ENCODE measurements around the gene OAS2.
A peak's percentile ranks its signal among the peaks of the same experiment; 100 is the strongest.

OAS2 gene, protein sequence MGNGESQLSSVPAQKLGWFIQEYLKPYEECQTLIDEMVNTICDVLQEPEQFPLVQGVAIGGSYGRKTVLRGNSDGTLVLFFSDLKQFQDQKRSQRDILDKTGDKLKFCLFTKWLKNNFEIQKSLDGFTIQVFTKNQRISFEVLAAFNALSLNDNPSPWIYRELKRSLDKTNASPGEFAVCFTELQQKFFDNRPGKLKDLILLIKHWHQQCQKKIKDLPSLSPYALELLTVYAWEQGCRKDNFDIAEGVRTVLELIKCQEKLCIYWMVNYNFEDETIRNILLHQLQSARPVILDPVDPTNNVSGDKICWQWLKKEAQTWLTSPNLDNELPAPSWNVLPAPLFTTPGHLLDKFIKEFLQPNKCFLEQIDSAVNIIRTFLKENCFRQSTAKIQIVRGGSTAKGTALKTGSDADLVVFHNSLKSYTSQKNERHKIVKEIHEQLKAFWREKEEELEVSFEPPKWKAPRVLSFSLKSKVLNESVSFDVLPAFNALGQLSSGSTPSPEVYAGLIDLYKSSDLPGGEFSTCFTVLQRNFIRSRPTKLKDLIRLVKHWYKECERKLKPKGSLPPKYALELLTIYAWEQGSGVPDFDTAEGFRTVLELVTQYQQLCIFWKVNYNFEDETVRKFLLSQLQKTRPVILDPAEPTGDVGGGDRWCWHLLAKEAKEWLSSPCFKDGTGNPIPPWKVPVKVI

DNA sequence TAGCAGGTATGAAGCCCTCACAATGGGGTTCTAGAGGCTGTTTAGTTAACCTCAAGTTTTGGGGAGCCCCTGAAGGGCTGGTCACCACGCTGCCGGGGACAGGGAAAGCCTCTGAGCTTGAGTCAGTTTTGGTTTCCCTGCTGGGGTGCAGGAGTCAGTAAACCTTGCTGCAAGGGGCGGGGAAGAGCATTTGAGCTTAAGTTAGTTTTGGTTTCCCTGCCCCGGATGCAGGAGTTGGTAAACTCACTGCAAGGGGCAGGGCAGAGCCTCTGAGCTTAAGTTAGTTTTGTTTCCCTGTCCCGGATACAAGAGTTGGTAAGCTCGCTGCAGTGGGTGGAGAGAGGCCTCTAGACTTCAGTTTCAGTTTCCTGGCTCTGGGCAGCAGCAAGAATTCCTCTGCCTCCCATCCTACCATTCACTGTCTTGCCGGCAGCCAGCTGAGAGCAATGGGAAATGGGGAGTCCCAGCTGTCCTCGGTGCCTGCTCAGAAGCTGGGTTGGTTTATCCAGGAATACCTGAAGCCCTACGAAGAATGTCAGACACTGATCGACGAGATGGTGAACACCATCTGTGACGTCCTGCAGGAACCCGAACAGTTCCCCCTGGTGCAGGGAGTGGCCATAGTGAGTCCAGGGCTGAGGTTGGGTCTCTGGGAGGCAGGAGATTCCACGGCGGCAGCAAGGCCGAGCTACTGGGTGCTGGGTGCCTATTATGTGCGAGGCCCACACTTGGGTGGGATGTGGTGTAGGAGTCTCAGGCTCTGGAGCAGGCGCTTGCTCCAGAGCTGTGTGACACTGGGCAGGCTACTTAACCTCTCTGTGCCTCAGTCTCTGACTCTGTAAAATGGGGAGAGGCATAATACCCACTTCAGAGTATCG lies at the start of gene OAS2:
Gene OAS2 (plus strand): TSS at position 357 of the 878 bp plus-strand sequence. CDS start 90 bp downstream, at position 447.
- no peak for DNase-seq

DNA sequence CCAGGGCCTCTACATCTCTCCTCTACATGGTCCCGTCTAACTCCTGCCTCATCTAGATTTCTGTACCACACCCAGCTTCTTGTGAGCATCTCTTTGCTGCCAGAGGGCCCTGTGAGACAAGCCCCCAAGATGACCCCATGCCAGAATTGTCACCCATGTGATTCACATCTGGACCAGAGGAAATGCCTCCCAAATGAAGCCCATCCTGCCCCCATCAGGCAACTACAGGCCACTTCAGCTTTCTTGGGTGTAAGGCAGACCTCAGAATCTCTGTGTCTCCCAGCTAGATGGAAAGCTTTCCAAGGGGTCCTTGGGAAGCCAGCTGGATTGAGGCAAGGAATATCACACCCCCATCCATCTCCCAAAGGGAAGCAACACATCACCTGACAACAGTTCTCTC lies 49.3 kb upstream of the OAS2 start:
- DNase-seq: no peak

DNA sequence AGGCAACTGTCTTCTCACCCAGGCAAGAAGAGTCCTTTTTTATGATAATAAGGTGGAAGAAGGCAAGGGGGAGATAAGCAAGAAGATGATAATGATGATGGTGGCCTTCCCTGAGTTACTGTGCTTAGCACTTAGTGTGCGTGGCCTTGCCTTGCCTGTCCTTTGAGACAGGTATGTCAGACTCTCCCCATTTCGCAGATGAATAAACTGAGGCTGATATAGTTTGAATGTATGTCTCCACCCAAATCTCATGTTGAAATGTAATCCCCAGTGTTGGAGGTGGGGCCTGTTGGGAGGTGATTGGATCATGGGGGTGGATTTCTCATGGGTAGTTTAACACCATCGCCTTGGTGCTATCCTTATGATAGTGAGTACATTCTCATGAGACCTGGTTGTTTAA lies 48.6 kb upstream of the OAS2 start:
- DNase-seq: no peak

DNA sequence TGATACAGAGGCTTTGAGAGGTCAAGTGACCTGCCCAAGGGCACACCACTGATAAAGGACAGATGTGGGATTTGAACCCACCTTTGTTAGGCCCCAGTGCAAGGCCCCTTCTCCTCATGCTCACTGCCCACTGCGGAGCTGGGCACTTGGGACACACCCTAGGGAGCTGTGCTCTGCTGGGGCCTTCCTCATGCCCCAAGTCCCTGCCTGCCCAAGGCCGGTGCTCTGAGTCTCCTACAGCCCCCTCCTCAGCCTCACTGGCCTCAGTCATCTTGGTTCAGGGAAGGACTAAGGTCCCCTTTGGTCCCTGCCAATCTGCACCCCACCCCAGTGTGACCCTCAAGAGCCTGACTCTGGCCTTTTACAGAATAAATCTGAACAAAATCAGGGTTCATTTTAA lies 48.0 kb upstream of the OAS2 start:
- no peak for DNase-seq

DNA sequence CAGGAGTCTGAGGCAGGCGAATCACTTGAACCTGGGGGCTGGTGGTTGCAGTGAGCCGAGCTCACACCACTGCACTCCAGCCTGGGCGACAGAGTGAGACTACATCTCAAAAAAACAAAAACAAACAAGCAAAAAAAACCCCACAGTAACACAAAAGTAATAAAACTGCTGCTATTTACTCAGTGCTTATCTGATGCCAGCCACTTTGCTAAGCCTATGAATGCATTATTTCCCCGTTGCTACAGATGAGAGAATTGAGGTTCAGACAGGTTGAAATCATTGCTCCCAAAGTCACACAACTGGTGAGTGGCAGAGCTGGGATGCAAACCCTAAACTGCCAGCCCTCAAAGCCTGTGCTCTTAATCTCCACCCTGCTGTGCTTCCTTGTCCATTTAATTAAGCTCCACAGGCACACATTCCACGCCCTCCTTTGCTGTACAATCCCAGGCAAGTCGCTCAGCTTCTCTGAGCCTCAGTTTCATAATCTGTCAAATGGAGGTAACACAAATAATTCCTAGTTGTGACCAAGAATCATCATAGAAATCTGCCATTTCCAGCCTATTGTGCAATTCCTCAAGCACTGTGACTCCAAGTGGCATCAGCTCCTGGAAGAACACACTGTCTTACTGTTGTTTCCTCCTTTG lies 45.7 kb upstream of the OAS2 start:
- DNase-seq: no peak

DNA sequence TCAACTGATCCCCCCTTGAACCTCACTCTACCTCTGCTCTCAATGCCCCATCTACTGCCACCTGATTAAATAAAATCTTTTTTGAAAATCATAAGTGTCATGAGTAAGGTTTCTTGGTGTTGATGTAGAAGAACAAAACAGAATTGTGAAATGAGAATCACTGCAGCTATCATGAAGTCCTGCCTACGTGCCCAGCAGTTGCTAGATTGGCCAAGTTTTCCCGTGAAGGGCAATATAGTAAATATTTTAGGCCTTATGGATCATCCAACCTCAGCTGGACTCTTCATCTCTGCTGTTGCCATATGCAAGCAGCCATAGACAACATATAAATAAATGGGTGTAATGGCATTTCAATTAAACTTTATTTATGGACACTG lies 45.2 kb upstream of the OAS2 start:
- DNase-seq: no peak

DNA sequence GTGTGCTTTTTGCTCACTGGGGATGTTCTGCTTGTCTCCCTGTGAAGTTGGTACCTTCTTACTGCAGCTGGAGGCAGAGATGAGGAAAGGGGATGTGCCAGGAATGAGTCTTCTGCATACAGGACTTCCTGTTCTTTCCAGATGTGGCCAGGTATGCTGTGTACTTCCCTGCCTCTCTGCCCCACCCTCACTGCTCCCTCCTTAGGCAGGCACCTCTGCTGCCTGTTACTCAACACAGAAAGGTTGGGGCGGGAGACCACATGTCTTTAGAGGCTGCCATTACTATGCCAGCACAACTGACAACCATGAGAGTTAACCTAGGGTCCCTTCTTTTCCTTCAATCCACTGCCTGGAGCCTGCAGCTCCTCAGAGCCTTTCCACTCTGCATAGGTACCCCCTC lies 42.1 kb upstream of the OAS2 start:
- no peak for DNase-seq

DNA sequence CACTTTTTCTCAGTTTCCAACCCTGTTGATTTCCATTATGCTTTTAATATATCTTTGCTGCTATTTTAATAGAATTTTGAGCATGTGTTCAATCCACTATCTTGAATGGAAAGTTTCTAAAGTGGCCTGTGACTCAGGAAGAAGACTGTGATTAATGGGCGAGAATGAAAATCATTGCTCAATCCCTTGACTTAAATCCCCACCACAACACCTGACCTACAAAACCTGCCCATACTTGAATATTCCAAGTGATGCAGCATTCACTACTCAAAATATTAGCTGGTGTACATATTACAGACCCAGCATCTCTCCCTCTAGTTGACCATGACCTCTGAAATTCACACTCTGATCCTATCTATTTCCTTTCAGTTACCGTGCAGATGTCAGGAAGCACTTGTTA lies 41.4 kb upstream of the OAS2 start:
- DNase-seq: no peak

DNA sequence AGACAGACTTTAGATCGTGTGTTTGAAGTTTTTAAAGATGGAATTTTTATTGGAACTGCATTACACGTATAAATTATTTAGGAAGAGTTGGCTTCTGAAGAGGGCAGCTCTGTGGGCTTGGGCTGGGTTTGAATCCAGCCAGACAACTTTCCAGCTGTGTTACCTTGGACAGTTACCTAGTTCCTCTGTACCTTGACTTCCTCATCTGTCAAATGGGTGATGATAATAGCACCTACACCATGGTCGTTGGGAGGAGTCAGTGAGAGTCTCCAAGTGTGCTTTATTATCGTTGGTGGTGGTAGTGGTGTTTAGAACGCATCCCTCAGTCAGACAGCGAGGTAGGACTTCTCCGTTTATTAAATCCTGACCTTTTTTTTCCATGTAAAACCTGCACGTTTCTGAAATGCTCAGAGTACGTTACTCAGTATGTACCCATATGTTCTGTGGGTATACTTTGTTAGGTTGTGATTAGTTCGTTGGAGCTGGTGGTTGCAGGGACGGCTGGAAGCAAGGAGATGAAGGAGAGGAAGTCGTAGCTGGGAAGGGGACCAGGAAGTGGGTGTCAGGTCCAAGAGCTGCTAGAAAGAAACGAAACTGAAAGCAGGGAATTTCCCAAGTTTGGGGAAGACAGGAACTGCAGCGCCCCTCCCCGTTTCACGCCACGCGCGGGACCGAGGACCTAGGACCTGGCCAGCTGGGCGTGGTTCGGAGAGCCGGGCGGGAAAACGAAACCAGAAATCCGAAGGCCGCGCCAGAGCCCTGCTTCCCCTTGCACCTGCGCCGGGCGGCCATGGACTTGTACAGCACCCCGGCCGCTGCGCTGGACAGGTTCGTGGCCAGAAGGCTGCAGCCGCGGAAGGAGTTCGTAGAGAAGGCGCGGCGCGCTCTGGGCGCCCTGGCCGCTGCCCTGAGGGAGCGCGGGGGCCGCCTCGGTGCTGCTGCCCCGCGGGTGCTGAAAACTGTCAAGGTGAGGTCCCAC lies 40.3 kb upstream of the OAS2 start, which contains the start of gene OAS3:
Gene OAS3 (plus strand): TSS at position 734 of the 979 bp plus-strand sequence. CDS start 57 bp downstream, at position 791.
- DNase-seq: peak; percentile 29

DNA sequence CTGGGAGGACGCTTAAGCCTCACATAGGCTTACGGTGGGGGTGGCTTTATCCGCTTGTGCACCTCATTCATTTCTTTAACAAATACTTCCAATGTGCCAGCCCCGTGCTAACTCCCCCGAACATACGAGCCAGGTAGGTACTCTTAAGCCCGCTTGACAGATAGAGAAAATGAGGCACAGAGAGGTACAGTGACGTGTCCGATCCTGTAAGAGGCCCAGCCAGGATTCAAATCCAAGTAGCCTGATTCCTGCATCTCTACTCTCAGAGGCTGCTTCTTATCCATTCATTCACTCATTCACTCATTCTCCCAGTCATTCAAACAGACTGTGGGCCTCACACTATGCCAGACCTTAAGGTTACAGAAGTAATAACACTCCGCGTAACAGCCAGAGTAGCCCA lies 39.6 kb upstream of the OAS2 start:
- no peak for DNase-seq

DNA sequence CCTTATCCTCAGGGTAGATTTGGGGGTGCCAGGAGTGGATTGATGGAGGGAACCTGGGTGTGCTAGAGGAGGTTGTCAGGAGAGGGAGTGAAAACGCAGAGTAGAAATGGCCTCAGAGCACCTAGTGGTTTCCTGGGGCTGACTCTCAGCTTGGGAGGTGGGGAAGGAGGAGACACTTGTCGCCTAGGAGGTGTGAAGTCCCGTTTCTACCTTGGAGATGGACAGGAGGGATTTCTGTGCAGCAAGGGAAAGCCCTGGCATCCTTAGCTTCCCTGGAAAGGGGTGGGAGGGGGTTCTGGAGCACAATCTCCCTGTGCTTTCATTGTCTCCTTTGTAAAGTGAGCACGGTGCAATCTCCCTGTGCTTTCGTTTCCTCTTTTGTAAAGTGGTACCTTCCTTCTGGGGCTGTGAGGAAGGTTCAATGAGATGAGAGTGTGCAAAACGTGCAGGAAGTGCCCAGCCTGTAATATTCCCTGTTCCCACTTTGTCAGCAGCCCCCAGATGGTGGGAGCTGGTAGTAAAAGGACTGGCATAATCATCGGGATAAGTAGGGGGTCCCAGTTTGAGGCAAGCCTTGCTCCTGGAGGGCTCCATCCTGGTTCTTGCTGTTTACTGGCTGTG lies 38.4 kb upstream of the OAS2 start:
- no peak for DNase-seq

DNA sequence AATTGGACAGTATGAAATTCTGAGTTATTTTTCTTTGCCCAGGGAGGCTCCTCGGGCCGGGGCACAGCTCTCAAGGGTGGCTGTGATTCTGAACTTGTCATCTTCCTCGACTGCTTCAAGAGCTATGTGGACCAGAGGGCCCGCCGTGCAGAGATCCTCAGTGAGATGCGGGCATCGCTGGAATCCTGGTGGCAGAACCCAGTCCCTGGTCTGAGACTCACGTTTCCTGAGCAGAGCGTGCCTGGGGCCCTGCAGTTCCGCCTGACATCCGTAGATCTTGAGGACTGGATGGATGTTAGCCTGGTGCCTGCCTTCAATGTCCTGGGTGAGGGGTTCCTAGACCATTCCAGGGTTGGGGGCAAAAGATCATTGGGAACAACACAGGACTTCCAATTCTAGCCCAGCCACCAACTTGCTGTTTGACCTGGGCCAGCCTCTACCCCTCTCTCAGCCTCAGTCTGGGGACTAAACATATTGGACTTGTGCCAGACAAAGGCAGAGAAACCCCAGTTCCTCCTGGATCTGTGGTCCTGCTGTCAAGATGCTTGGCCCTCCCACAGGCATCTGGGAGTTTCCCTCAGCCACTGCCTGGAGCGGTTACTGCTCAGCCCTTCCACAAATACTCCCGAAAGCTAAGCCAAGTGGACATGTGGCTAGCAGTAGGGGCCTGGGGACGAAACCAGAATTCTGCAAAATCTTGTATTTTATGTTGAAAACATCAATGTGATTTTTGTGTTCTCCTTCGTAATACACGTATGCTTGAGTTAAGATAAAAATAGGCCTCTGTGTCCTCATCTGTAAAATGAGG lies 36.6 kb upstream of the OAS2 start:
- no peak for DNase-seq

DNA sequence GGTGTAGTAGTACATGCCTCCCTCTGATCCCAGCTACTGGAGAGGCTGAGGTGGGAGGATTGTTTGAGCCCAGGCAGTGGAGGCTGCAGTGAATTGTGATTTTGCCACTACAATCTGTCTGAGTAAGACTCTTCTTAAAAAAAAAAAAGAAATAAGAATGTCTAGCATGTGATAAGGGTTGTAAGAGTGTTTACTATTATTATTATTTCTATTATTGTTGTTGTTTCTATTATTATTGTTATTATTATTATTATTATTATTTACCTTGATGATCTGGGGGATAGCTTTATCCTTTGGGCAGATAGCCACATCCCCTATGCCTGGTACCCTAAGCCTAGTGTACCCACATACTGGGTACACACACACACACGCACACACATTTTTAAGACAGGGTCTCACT lies 35.7 kb upstream of the OAS2 start:
- no peak for DNase-seq

DNA sequence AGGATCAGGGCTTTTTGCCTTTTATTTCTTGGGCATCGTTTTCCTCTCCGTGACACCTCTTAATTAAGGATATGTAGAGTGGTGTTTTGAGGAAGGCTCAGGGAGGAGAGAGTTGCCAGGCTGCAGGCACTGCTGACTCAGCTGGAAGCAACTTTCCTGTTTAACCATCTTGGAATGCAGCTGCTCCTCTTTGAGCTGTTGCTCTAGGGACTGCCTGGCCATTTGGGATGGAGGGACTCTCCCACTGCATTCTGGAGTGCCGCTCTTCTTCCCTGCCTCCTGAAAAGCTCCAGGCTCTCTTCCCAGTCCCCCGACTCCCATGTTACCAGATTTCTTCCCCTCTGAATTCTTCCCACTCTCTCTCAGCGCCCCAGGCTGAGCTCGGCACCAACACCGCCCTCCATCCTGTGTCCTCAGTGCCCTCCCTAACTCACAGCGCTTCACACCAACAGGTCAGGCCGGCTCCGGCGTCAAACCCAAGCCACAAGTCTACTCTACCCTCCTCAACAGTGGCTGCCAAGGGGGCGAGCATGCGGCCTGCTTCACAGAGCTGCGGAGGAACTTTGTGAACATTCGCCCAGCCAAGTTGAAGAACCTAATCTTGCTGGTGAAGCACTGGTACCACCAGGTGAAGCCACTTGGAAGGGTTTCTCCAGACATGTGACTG lies 34.2 kb upstream of the OAS2 start:
- no peak for DNase-seq

DNA sequence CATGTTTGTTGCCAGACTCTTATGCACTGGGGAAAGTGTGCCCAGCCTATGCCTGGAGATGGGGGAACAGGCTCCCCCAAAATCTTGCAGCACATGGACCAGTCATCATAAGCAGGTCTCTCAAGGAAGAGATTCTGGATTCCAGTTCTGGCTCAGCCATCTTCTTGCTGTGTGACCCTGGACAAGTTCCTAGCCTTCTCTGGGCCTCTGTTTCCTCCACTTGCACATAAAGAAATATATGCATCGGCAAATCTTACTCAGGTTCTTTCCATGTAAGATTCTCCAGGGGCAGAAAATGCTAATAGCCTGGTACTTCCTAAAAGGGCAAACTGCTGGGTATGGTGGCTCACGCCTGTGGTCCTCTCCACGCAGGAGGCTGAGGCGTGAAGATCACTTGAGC lies 32.8 kb upstream of the OAS2 start:
- no peak for DNase-seq

DNA sequence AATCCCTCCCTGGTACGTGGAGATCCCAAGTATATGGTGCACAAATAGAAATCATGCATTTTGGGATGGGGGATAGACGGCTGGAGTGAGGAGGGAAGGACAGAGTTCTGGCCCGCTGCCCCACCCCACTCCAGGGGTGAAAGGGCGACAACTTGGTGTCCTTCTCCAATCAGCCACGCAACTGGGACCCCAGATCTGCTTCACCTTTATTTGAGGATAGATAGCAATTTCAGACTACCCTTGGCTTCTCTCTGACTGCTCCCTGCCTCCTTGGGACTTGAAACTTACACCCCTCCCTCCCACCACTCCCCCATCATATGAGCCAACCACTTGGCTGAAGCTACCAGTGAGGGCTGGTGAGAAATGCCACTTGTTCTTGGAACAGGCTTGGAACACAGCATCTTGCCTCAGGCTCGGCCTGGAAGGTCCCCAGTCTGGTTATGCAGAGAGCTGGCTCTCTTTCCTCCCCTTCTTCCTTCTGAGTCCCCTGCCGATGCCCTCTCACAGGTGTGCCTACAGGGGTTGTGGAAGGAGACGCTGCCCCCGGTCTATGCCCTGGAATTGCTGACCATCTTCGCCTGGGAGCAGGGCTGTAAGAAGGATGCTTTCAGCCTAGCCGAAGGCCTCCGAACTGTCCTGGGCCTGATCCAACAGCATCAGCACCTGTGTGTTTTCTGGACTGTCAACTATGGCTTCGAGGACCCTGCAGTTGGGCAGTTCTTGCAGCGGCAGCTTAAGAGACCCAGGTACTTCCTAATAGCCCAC lies 31.9 kb upstream of the OAS2 start:
- DNase-seq: no peak

DNA sequence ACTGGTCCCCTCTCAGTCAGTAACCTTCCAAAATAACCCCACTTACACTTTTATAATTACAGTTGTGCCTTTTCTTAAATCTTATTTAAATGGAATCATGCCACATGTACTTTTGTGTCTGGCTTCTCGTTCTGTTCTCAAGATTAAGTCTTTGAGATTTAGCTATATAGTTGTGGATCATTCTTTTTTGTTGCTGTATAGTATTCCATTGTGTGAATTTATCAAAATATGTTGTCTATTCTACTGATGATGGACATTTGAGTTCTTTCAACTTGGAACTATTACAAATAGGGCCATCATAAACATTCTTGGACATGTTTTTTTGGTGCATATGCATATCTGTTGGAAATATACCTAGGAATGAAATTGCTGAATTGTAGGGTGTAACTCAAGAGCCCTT lies 31.0 kb upstream of the OAS2 start:
- no peak for DNase-seq

DNA sequence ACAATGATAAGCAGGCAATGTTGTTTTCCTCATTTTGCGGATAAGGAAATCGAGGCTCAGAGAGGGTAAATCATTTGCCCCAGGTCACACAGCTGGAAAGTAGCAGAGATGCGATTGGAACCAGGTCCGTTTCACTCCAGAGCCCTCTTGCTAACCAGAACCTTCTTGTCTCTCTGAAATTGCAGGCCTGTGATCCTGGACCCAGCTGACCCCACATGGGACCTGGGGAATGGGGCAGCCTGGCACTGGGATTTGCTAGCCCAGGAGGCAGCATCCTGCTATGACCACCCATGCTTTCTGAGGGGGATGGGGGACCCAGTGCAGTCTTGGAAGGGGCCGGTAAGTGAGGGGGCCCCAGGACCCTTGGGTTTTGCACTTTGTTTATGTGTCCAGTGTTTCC lies 30.6 kb upstream of the OAS2 start:
- no peak for DNase-seq

DNA sequence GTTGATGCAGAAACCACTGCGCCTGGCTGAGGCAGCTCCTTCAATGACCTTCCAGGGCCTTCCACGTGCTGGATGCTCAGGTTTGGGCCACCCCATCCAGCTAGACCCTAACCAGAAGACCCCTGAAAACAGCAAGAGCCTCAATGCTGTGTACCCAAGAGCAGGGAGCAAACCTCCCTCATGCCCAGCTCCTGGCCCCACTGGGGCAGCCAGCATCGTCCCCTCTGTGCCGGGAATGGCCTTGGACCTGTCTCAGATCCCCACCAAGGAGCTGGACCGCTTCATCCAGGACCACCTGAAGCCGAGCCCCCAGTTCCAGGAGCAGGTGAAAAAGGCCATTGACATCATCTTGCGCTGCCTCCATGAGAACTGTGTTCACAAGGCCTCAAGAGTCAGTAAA lies 29.5 kb upstream of the OAS2 start:
- DNase-seq: no peak
